Gastrocnemius medialis (tissue), 4 donors: ENCODE measurements around the gene GNG13.

Source experiments
- POLR2A ChIP-seq, 2 donors: fragments of 450-650 bp; IDR thresholded peaks; one replicate each; pipeline ENCODE4 v1.6.1; 2017; ENCODE audit warnings: antibody characterized with exemption in 2 of 2, mild to moderate bottlenecking in 2 of 2, moderate library complexity in 2 of 2
- TF ChIP-seq, protein P1 (sequence below), 5 experiments: fragments of 450-650 bp in 3 of 5; fragments of 200-600 bp in 2 of 5; sonication (generic) in 2 of 5; IDR thresholded peaks in 4 of 5; conservative IDR thresholded peaks in 1 of 5; 1 replicate in 4 of 5; 2 replicates in 1 of 5; pipeline ENCODE4 v1.5.1; 2016 to 2019; ENCODE audit warnings: antibody characterized with exemption in 5 of 5, mild to moderate bottlenecking in 3 of 5, moderate library complexity in 3 of 5

DNA sequence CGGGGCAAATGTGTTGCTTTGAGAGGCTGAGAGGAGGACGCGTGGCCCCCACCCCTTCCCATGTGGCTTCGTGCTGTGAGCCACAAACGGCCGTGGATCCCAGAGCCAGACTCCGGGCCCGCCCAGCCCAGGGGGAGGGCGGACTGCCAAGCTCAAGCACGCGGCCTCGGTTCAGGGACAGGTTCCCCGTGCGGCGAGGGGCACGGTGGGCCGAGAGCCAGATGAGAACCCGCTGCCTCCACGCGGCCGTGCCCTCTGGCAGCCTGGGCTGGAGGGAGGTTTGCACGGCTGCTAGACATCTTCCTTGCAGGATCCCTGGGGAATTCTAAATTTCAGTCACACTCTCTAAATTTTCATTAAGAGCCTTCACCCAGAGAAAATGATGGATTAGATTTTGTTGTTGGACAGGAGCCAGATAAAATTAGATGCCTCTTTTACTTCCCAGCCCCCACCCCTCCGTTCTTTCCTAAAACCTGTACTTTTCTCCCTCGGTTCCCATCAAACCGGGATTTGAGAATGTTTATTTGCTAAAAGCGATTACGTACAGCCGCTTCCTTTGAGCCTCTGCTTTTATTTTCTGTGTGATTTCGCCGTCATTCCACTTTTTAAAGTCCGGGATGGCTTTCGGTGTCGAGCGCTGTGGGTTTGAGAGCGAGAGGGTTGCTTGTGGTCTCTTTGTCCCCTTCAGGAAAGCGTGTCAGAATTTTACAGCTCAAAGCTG, 25.0 kb upstream of the GNG13 start:
- TF ChIP-seq, protein P1, sequence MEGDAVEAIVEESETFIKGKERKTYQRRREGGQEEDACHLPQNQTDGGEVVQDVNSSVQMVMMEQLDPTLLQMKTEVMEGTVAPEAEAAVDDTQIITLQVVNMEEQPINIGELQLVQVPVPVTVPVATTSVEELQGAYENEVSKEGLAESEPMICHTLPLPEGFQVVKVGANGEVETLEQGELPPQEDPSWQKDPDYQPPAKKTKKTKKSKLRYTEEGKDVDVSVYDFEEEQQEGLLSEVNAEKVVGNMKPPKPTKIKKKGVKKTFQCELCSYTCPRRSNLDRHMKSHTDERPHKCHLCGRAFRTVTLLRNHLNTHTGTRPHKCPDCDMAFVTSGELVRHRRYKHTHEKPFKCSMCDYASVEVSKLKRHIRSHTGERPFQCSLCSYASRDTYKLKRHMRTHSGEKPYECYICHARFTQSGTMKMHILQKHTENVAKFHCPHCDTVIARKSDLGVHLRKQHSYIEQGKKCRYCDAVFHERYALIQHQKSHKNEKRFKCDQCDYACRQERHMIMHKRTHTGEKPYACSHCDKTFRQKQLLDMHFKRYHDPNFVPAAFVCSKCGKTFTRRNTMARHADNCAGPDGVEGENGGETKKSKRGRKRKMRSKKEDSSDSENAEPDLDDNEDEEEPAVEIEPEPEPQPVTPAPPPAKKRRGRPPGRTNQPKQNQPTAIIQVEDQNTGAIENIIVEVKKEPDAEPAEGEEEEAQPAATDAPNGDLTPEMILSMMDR (IDR thresholded peaks at IDR 0.05 in 4 of 5, conservative IDR thresholded peaks at IDR 0.05 in 1 of 5), result no peak
- TF ChIP-seq POLR2A (IDR thresholded peaks at IDR 0.05), result no peak
